ENCODE results near the gene CDHR2. TPM values are rescaled to one million over a fixed set of nuclear protein-coding genes. Genes with fewer than 3 reads are reported as not detected.
A peak's percentile ranks its signal among the peaks of the same experiment; 100 is the strongest.
"Not testable (repeated sequence)": the region's sequence is repeated elsewhere in the genome, so short reads cannot be mapped to it uniquely, and the experiment has no call there.

Gene CDHR2
- total RNA-seq, 1 donor from 2014 or later, result not detected

DNA sequence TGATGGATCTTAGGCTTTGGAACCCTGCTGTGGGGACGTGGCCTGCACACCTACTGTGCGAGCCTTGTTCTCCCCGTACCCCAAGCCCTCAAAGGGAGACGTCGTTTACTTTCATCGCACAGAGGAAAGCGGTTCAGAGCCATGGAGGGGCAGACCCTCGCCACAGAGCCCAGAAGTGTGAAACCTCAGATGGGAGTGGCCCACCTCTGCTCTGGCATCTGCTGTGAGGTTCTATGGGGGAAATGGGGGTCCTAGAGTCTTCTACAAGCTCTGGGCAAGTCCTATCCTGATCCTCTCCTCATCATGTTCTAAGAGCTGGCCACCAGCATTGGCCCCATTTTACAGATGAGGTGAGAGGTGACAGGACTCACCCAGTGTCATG, 8.2 kb upstream of the CDHR2 start:
- no peak for DNase-seq (ENCODE audit: low read depth)

DNA sequence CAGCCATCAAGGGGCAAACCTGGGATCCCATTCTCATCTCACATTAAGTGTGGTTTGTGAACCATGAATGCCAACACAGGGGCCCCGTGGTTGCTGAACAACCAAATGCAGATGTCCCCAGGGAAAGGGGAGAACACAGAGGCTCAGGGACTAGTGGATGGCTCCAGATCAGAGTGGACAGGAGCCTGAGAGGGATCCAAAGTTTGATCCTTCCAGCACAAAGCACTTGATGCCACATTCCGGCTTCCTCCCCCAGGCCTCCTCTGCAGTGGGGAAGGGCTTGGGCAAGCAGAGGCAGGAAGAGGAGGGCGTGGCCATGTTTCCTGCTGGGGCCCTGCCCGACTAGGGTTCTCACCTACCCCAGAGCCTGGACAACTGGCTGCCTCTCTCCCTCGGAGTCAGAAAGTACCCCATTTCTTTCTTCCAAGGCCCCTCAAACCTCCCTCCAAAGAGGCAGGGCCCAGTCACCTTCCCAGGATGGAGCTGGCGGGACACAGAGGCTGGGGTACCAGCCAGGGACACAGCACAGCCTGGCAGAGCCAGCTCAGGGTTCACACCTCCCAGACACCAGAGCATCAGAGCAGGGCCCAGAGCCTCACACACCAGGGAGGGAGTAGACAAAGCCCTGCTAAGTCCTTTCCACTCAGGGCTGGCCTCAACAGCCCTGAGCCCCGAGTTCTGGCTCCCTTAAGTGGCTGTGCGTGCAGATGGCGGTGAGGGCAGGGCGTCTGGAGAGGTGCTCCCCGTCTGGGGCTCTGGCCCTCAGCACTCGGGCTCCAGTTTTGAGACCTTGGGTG, 7.6 kb upstream of the CDHR2 start:
- DNase-seq (ENCODE audit: low read depth), result no peak

DNA sequence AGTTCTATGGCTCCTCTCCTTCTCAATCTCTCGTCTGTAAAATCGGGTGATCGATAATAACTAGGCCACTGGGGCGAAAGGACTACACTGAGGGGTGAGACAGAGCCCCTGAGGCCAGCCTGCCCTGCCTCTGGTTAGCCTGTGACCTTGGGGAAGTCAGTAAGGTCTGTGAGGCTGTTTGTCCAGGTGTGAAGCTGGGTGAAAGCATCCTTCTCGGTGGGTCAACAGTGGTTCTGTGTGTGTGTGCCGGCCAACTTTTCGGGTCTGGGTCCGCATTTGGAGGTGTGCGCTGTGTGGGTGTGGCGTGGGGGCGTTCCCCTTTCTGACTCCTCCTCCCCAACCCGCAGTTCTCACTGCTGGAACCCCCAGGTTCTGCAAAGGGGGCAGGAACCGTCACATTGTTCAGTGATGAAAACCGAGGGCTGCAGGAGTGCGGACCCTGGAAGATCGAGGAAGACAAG, 7.0 kb upstream of the CDHR2 start:
- DNase-seq (ENCODE audit: low read depth), result no peak

DNA sequence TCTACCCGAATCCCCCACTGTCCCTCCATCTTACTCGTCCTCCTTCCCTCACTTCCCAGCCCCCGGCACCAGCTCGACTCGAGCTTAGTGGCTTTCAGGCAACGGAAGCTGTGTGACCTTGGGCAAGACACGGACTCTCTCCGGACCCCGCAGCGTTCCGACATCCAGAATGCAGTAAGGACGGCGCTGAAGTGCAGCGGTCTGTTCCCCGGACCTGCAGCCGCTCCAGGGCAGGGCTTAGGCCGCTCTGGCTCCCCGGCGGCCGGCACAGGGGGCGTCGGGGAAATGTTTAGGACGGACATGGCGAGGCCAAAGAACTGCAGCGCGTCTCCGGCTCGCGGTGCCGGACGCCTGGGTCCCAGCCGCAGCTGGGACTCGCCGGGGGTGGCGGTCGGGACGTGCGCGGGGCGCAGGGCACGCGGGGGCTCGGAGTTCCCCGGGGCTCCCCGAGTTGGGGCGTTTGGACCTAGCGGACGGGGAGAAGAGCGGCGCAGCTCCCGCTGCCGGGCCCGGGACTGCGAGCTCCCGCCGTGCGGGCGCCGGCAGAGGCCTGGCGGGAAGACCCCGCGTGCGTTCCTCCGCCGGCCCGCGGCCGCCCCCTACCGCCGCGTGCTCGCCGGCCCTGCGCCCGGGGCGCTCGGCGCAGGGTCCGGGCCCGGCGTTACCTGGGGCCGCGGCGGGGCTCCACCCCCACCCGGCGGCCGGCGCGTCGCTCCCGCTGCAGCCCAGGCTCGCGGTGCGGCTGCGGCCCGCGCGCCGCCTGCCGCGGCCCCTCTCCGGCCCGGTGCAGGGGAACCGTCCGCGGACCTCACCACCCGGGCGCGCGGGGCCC, 6.3 kb upstream of the CDHR2 start:
- DNase-seq (ENCODE audit: low read depth), result no peak

DNA sequence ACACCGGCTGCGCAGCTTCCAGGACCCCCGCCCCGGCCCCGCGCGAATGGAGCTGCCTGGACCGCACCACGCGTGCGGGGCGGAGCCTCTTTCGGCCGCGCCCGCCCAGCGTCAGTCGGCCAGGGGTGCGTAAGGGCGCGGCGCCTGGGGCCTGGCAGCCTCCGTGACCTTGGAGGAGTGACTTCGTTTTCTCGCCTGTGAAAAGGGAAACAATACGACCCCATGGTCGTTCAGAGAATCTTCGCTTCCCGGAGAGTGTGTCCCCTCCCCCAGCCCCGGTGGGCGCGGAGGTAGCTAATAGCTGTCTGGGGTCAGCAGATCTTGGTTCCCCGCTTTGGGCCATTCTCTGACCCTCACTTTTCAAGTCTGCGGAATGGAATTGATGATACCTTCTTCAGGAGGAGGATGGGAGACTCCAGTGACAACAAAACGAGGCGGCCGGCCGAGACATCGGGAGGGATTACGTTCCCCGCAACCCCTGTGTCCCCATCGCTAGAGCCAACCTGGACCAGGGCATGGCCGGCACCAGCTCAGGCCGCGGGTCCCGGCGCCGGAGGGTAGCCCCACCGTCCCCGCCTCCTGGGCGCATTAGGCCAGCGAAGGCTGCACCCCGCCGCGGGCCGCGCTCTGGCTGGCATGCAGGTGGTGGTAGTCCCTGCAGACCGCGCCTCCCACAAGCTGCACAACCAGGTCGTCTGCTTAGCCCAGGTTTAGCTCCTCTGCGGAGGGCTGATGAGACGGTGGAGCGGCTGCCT, 5.5 kb upstream of the CDHR2 start:
- DNase-seq (ENCODE audit: low read depth), result peak; percentile 29

DNA sequence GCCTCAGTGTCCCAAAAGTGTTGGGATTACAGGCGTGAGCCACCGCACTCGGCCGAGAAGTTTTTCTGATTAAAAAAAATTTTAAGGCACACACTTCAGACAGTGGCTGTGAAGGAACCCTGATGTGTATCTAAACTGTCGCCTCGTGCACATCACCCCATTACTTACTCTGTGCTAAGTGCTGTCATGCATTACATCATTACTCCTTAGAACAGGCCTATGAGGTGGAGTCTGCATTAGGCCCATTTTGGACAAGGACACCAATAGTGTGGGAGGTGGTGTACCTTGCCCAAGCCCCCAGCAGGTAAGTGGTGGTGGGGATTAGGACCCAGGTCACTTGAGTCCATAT, 3.8 kb upstream of the CDHR2 start:
- no peak for DNase-seq (ENCODE audit: low read depth)

DNA sequence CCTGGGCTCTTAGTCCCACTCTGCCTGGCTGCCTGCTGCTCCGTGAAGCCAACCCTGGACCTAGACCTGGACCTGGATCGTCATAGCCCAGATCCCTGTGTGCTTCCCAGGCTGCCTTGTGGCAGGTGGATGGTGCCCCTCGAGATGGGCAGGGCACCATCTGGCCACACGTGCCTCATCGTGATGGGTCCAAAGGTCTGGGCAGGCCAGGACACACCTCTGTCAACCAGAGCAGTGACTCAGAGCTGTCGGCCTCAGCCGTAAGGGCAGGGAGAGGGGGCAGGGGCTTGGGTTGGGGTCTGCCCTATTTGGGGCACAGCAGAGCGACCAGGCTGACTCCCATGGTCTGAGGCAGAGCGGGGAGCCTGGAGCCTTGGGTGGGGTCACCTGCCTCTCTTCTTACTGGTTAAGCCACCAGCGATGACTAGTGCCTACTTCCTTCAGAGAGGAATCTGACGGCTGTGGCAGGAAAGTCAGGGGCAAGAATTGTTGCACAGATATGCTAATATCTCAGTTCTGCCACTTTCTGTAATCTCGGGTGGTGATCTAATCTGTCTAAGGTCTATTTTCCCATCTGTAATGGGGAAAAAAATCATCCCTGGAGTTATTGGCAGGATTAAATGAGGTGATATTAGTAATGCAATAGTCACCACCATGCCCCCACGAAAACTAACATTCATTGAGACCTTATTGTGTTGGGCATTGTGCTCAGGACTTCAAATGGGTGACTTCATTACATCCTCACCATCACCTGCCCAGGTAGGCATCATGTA, 3.2 kb upstream of the CDHR2 start:
- no peak for DNase-seq (ENCODE audit: low read depth)

DNA sequence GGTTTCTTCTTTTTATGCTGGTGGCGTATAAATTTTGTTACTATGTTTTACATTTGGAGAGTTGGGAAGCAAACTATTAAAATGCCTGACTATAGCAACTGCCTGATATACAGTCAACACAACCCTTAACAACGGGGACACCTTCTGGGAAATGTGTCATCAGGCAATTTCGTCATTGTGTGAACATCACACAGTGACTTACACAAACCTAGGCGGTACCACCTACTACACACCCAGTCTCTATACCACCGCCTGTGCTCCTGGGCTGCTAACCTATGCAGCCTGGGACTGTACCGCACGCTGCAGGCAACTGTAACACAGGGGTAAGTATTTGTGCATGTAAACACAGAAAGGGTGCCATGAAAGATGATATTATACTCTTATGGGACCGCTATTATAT, 1.3 kb upstream of the CDHR2 start:
- DNase-seq (ENCODE audit: low read depth), result peak; percentile 71

DNA sequence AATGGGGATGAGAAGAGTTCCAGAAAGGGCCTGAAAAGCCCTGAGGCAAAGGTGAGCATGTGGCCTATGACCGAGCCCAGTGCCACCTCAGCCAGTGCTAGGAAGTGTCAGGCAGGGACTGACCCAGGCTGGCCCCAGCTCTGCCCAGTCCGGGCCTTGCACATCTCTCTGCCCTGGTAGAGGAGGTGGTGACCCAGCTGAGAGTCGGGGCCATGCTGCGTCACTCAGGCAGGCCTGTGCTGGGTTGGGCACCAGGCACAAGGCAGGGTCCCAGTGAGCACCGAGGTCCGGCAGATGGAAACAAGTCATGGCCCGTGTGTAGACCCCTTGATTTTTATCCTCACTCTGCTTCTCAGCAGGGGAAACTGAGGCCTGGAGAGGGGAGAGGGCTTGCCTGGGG, 729 bp downstream of the CDHR2 start:
- no peak for DNase-seq (ENCODE audit: low read depth)

DNA sequence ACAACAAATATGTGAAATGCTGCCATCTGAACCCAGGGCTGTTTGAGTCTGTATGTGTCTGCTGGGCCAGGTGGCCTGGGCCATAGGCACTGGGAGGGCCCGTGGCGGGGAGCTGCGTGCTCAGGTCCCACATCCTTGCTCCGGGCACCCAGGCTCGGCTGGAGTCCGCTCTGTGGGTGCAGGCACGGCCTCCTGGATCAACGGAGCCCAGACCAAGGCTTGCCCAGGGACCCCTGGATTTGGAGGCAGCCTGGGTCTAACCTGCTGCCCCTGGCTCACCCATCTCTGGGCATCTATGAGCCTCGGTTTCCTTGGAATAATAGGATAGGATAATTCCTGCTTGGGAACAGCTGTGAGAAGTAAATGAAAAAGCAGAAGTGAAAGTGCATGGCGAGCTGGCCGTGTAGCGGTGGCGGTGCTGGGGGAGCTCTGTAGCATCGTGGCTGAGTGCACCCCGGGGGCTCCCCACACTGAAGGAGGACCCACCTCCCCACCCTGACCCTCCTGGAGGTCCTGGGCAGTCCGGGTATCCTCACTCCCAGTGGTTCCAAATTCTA, 1.2 kb downstream of the CDHR2 start:
- no peak for DNase-seq (ENCODE audit: low read depth)

DNA sequence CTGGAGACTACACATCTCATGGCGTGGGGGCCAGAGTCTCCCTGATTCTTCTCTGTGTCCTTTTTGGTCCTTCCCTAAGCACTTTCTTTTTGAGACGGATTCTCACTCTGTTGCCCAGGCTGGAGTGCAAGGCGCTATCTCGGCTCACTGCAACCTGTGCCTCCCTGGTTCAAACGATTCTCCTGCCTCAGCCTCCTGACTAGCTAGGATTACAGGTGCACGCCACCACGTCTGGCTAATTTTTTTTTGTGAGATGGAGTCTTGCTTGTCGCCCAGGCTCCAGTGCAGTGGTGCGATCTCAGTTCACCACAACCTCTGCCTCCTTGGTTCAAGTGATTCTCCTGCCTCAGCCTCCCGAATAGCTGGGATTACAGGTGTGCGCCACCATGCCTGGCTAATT, 1.8 kb downstream of the CDHR2 start:
- not testable (repeated sequence) for DNase-seq (ENCODE audit: low read depth)

DNA sequence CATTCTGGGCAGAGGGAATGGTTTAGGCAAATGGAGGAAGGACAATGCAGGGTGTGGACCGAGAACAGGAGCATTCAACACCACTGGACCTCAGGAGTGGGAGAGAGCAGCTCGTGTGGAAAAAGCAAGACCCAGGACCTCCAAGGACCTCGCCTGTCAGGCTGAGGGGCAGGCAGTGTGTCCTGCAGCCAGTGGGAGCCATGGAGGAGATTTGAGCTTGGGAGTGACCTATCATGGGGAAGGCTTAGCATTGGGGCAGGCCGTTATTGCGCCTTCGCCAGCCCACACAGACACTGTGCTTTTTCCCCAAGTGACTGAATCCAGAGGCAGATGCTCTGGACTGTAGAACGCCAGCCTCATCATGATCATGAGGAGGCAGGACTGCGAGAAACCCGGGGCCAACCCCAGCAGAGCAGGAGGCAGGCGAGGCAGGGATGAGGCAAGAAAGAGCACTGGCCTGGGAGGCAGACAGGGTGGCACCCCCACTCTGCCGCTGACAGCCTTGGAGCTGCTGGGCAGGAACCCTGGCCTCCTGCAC, 3.3 kb downstream of the CDHR2 start:
- DNase-seq (ENCODE audit: low read depth), result no peak

DNA sequence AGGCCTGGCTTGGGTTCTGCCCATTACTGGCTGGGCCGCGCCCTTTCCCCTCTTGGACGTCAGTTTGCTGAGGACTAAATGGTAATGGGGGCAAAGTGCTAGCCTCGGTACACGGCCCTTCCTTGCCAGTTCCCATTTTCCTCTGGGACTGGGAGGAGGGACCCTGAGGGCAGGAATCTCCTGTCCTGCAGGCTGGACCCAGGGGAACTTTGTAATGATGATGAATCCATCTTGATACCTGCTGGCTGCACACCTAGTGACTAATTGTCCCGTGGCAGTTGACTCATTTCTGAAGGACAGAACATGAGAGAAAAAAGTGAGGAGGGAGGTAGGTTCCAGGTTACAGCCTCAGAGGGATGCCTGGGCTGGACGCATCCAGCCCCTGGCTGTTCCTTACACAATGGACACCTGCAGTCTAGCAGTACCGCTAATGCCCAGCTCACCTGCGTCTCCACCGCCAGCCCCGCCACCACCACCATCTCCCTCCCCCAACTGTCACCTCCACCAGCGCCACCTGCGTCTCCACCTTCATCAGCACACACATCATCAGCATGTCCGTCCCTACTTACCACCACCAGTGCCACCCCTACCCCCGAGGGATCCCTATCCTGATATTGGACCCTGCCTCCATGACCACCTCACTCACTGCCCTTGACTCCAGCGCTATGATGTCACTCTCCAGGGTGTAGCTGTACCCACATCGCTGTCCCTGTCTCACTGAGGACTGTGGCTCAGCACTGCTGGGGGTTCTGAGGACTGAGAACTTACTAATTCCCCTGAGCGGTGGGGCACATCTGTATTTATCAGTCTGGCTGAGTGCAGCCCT, 4.3 kb downstream of the CDHR2 start:
- peak; percentile 71 for DNase-seq (ENCODE audit: low read depth)

DNA sequence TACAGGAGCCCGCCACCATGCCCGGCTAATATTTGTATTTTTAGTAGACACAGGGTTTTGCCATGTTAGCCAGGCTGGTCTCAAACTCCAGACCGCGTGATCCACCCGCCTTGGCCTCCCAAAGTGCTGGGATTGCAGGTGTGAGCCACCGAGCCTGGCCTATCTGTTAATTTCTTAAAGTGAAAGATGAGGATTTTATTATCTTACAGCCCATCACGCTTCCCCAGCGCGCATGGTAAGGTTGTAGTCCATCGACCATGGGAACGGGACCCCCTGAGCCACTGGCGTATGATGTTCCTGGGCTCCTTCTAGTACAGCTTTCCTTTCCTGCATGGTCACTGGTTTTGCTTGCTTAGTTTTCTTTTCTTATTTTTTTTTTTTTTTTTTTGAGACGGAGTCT, 8.7 kb downstream of the CDHR2 start:
- no peak for DNase-seq (ENCODE audit: low read depth)

DNA sequence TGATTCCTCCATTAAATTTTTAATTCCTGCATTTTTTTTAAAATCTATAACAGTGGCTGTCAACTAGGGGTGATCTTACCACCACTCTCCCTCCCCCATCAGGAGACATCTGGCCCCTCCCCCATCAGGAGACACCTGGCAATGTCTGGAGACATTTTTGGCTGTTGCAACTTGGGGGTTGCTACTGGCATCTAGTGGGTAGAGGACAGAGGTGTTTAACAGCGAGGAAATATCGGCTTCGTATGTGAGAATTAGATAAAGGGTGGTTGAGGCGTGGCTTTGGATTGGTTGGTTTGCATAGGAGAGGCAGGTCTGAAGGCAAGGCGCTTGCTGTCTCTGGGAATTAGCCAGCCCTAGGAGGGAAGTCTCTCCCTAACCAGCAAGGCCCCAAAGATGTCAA, 10.5 kb downstream of the CDHR2 start:
- DNase-seq (ENCODE audit: low read depth), result no peak

DNA sequence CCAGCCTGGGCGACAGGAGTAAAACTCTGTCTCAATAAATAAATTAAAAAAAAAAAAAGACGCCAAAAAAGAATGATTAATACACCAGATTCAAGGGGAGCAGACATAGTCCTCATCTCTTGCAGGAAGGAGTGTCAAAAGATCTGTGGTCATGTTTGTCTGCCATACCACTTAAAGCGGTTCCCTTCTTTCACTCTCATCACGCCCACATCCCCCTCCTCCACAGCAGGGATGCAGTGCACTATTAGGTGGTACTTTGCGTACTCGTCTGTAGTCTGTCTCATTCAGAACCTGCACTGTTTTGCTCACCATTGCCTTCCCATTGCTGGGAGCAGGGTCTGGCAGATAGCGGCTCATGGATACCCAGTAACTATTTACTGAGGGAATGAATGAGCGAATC, 11.2 kb downstream of the CDHR2 start:
- DNase-seq (ENCODE audit: low read depth), result no peak

DNA sequence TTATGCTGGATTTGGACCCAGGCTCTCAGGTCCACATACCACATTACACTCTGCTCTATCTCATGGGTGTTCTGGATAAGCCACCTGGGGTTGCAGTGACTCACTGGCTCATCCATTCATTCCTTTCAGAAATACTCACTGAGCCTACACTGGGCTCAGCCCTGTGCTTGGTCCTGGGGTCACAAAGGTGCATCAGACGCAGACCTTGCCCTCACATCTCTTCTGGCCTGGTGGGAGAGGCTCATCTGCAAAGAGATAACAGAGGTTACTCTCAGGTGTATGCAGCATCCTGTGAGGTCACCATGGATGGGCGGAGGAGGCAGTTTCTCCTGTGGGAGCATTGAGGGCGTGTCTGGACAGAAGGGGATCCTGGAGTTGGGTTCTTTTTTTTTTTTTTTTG, 12.1 kb downstream of the CDHR2 start:
- no peak for DNase-seq (ENCODE audit: low read depth)

DNA sequence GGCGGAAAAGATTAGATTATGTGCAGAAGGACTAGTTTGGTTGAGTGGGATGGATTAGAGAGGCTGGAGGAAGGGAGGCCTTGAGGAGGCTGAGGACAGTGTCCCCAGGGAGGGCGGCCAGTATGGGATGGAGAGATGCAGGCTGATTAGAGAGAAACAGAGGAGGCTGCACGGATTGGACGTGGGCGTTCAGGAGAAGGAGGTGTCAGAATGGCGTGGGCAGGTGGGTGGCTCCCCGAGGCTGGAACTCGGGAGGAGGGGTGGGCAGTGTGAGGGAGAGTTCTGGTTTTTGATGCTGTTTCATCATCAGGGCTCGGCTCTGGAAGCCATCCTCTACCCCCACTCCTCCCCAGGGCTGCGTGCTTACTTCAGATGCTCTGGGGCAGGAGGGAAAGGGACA, 13.0 kb downstream of the CDHR2 start:
- DNase-seq (ENCODE audit: low read depth), result no peak

DNA sequence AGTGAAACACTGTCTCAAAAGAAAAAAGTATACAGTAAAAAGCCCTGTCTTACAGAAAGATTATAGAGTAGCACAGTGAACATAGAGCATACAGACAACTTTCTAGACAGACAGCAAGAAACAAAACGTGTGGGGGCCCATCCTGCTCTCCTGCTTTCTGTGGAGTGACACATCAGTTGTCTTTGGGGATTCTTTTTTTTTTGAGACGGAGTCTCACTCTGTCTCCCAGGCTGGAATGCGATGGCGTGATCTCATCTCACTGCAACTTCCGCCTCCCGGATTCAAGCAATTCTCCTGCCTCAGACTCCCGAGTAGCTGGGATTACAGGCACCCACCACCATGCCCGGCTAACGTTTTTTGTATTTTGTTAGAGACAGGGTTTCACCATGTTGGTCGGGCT, 14.9 kb downstream of the CDHR2 start:
- no peak for DNase-seq (ENCODE audit: low read depth)

DNA sequence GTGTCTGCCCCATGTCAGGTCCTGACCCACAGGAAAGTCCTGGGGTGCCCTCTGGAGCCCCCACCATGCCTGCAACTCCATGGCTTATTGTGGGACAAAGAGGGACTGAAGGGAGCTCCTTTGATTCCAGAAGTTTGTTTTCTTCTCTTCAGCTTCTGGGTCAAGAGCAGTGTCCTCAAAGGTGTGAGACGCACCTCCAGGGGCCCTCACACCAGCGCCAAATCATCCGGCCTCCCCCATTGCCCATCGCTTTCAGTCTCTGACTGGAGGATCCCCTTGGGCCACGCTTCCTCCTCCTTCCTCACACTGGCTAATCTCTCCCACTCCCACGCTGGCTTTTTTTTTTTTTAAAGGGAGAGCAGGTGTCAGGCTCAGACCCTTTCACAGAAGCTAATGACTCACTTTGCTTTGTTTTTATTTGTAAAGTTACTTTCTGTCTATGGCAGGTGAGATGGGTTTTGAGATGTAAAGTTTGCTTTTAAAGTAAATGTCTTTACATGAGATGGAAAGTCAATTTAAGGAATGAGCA, 16.7 kb downstream of the CDHR2 start:
- DNase-seq (ENCODE audit: low read depth), result no peak
